ENCODE measurements around the gene CCDC185.

DNA sequence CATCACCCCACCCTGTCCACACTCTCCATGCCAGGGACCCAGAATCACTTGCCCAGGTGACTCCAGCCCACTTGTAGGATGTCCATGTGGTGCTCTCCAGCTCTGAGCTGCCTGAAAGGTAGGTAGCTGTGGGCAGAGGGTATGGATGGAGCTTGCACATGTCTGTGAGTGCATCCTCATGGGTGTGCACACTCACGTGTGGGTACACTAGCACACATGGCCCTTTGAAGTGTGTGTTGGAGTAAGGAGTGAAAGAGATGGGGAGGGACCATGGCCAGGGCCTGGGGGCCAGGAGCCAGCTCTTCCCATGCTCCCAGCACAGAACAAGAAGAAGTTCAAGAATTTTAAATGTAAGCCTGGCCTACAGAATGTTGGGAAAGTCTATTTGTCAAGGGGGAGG lies 50.2 kb downstream of the CCDC185 start:
- TF ChIP-seq, protein P1, sequence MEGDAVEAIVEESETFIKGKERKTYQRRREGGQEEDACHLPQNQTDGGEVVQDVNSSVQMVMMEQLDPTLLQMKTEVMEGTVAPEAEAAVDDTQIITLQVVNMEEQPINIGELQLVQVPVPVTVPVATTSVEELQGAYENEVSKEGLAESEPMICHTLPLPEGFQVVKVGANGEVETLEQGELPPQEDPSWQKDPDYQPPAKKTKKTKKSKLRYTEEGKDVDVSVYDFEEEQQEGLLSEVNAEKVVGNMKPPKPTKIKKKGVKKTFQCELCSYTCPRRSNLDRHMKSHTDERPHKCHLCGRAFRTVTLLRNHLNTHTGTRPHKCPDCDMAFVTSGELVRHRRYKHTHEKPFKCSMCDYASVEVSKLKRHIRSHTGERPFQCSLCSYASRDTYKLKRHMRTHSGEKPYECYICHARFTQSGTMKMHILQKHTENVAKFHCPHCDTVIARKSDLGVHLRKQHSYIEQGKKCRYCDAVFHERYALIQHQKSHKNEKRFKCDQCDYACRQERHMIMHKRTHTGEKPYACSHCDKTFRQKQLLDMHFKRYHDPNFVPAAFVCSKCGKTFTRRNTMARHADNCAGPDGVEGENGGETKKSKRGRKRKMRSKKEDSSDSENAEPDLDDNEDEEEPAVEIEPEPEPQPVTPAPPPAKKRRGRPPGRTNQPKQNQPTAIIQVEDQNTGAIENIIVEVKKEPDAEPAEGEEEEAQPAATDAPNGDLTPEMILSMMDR (IDR thresholded peaks at IDR 0.05 in 8 of 11, conservative IDR thresholded peaks at IDR 0.05 in 3 of 11): no peak
- no peak for TF ChIP-seq POLR2A (IDR thresholded peaks at IDR 0.05)
